Muscle layer of colon (tissue), 2 donors: ENCODE measurements around the gene PLK1.

ENCODE experiments used
- H3K27ac ChIP-seq: one replicate; pipeline ENCODE4 v1.7.0; 2013; ENCODE audit warnings: low read depth, mild to moderate bottlenecking, low read length, moderate library complexity
- H3K27me3 ChIP-seq, 2 donors: one replicate each; pipeline ENCODE4 v1.7.0; 2013; ENCODE audit warnings: low read length in 2 of 2, mild to moderate bottlenecking in 2 of 2; ENCODE audit not compliant: insufficient read depth in 2 of 2, control insufficient read depth in 1 of 2
- H3K36me3 ChIP-seq: one replicate; pipeline ENCODE4 v1.7.0; 2013; ENCODE audit warnings: mild to moderate bottlenecking, low read length; ENCODE audit not compliant: insufficient read depth
- H3K4me1 ChIP-seq: one replicate; pipeline ENCODE4 v1.7.0; 2013; ENCODE audit warnings: mild to moderate bottlenecking, low read length; ENCODE audit not compliant: insufficient read depth
- H3K4me3 ChIP-seq, 2 donors: one replicate each; pipeline ENCODE4 v1.7.0; 2013; ENCODE audit warnings: low read length in 2 of 2, low read depth in 1 of 2, mild to moderate bottlenecking in 1 of 2, moderate library complexity in 1 of 2
- H3K9ac ChIP-seq: one replicate; pipeline ENCODE4 v1.7.0; 2013; ENCODE audit warnings: low read length
- H3K9me3 ChIP-seq: one replicate; pipeline ENCODE4 v1.7.0; 2013; ENCODE audit warnings: mild to moderate bottlenecking, low read length
- donor health status: abdominal sarcoma.
- donor health status: Adenocarcinoma of cecum.

PLK1 gene

GRCh38 chr16:23683487-23683886 is 4.8 kb downstream of the PLK1 start:
- peaks cover 7% of the 10 kb centered on the region for H3K4me1 ChIP-seq
- peaks cover 25% of the 10 kb centered on the region for H3K36me3 ChIP-seq
- H3K4me3 ChIP-seq: no peak overlapping the region
- H3K27ac ChIP-seq: no peak overlapping the region
- H3K27me3 ChIP-seq: no peaks in the 10 kb centered on the region
- no peak overlapping the region for H3K9ac ChIP-seq
- no peaks in the 10 kb centered on the region for H3K9me3 ChIP-seq

GRCh38 chr16:23687034-23687808 is 8.5 kb downstream of the PLK1 start:
- H3K36me3 ChIP-seq: peaks cover 32% of the 10 kb centered on the region
- no peaks in the 10 kb centered on the region for H3K4me1 ChIP-seq
- H3K4me3 ChIP-seq: no peak overlapping the region
- no peaks in the 10 kb centered on the region for H3K27me3 ChIP-seq
- no peak overlapping the region for H3K9ac ChIP-seq
- no peak overlapping the region for H3K27ac ChIP-seq
- no peaks in the 10 kb centered on the region for H3K9me3 ChIP-seq

- no peaks in the 10 kb centered on the region for H3K9me3 ChIP-seq
- no peaks in the 10 kb centered on the region for H3K4me1 ChIP-seq
- no peak overlapping the region for H3K4me3 ChIP-seq
- no peak overlapping the region for H3K27ac ChIP-seq
- H3K9ac ChIP-seq: no peak overlapping the region
- H3K27me3 ChIP-seq: no peaks in the 10 kb centered on the region
- peaks cover 24% of the 10 kb centered on the region for H3K36me3 ChIP-seq
Measured at GRCh38 chr16:23689442-23690187, 10.9 kb downstream of the PLK1 start.

- Histone ChIP-seq H3K4me1 (no peaks in the 10 kb centered on the region), H3K9me3 (no peaks in the 10 kb centered on the region), H3K9ac (no peak overlapping the region), H3K27me3 (no peaks in the 10 kb centered on the region), H3K4me3 (no peak overlapping the region), H3K27ac (no peak overlapping the region), H3K36me3 (peaks cover 24% of the 10 kb centered on the region)
Measured at GRCh38 chr16:23690771-23691482, 12.2 kb downstream of the PLK1 start.

GRCh38 chr16:23691483-23692189 is 12.9 kb downstream of the PLK1 start:
- H3K27me3 ChIP-seq: peaks cover 0 to 5% of the 10 kb centered on the region in 2 donors
- H3K4me1 ChIP-seq: no peaks in the 10 kb centered on the region
- H3K4me3 ChIP-seq: no peak overlapping the region
- H3K9ac ChIP-seq: no peak overlapping the region
- H3K9me3 ChIP-seq: no peaks in the 10 kb centered on the region
- H3K27ac ChIP-seq: no peak overlapping the region
- H3K36me3 ChIP-seq: peaks cover 24% of the 10 kb centered on the region

- Histone ChIP-seq H3K9me3 (no peaks in the 10 kb centered on the region), H3K27me3 (peaks cover 0 to 5% of the 10 kb centered on the region in 2 donors), H3K4me3 (no peak overlapping the region), H3K36me3 (peaks cover 24% of the 10 kb centered on the region), H3K4me1 (no peaks in the 10 kb centered on the region), H3K9ac (no peak overlapping the region), H3K27ac (no peak overlapping the region)
Measured at GRCh38 chr16:23692190-23692837, 13.6 kb downstream of the PLK1 start.

GRCh38 chr16:23694265-23694643 is 15.6 kb downstream of the PLK1 start:
- Histone ChIP-seq H3K27me3 (peaks cover 0 to 5% of the 10 kb centered on the region in 2 donors), H3K36me3 (peaks cover 8% of the 10 kb centered on the region), H3K27ac (no peak overlapping the region), H3K4me3 (no peak overlapping the region), H3K4me1 (no peaks in the 10 kb centered on the region), H3K9me3 (no peaks in the 10 kb centered on the region), H3K9ac (no peak overlapping the region)

- H3K9ac ChIP-seq: no peak overlapping the region
- H3K36me3 ChIP-seq: peaks cover 3% of the 10 kb centered on the region
- no peaks in the 10 kb centered on the region for H3K4me1 ChIP-seq
- H3K27me3 ChIP-seq: peaks cover 0 to 5% of the 10 kb centered on the region in 2 donors
- H3K4me3 ChIP-seq: peak overlapping the region; percentile 4 to 32
- H3K9me3 ChIP-seq: no peaks in the 10 kb centered on the region
- H3K27ac ChIP-seq: no peak overlapping the region
Measured at GRCh38 chr16:23694644-23695373, 16.1 kb downstream of the PLK1 start.

GRCh38 chr16:23695756-23696155 is 17.1 kb downstream of the PLK1 start:
- Histone ChIP-seq H3K4me1 (no peaks in the 10 kb centered on the region), H3K9me3 (no peaks in the 10 kb centered on the region), H3K27ac (no peak overlapping the region), H3K36me3 (no peaks in the 10 kb centered on the region), H3K4me3 (no peak overlapping the region), H3K27me3 (peaks cover 0 to 9% of the 10 kb centered on the region in 2 donors), H3K9ac (no peak overlapping the region)

GRCh38 chr16:23699100-23699499 is 20.4 kb downstream of the PLK1 start:
- H3K4me3 ChIP-seq: no peak overlapping the region
- peaks cover 0 to 9% of the 10 kb centered on the region in 2 donors for H3K27me3 ChIP-seq
- H3K4me1 ChIP-seq: no peaks in the 10 kb centered on the region
- H3K27ac ChIP-seq: no peak overlapping the region
- H3K9ac ChIP-seq: no peak overlapping the region
- H3K9me3 ChIP-seq: peaks cover 4% of the 10 kb centered on the region
- H3K36me3 ChIP-seq: no peaks in the 10 kb centered on the region
